Ishikawa (cell line): ENCODE measurements around the gene PLPP1.

Experiments used
- CEBPB ChIP-seq: IDR thresholded peaks from 2 replicates; pipeline ENCODE4 v1.6.1; 2012
- EP300 ChIP-seq: IDR thresholded peaks from 2 replicates; pipeline ENCODE4 v1.6.1; 2012; ENCODE audit warnings: borderline replicate concordance
- FOXM1 ChIP-seq: IDR thresholded peaks from 2 replicates; pipeline ENCODE4 v1.6.1; 2012; ENCODE audit warnings: low read depth, borderline replicate concordance
- RAD21 ChIP-seq: IDR thresholded peaks from 2 replicates; pipeline ENCODE4 v1.6.1; 2012; ENCODE audit warnings: low read depth
- TAF1 ChIP-seq: IDR thresholded peaks from 2 replicates; pipeline ENCODE4 v1.6.1; 2012; ENCODE audit warnings: low read depth, mild to moderate bottlenecking
- TCF12 ChIP-seq: IDR thresholded peaks from 2 replicates; pipeline ENCODE4 v1.6.1; 2012; ENCODE audit warnings: low read depth
- YY1 ChIP-seq: IDR thresholded peaks from 2 replicates; pipeline ENCODE4 v1.6.1; 2012; ENCODE audit warnings: low read depth
- ZBTB7A ChIP-seq: IDR thresholded peaks from 2 replicates; pipeline ENCODE4 v1.6.1; 2012; ENCODE audit warnings: low read depth
- TF ChIP-seq, protein P1 (sequence below): IDR thresholded peaks from 2 replicates; pipeline ENCODE4 v1.6.1; 2012; ENCODE audit warnings: low read depth, mild to moderate bottlenecking
- TF ChIP-seq, protein P2 (sequence below): IDR thresholded peaks from 2 replicates; pipeline ENCODE4 v1.6.1; 2012

DNA sequence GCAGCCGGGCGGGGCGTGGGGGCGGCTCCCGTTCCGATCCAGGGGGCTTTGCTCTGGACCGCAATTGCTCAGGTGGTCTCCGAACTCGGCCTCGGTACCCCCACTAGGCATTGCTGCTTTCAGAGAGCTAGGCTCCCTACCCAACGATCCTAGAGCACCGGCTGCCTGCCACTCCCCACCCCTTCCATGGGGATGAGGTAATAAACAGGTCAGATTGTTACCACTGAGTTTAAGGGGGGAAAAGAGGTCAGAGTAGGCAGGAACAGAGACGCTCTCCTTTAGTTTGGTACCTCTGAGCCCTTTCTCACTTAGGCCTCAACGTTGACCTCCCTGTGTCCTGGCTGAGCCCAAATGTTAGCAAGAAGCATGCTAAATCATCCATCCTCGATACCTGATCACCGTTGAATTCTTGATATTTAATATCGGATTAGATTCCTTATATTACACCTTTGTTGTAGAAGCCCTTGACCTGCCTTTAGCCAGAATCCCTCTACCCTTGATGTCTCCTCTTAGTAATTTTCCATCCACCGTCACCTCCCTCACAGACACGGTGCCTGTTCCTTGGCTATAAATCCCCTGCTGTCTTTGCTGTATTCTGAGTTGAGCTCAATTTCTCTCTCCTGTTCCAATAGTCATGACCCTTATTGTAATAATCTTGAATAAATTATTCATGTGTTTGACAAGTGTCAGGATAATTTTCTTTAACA lies 588 bp upstream of the PLPP1 start:
- no peak for TF ChIP-seq EP300
- TF ChIP-seq CEBPB: no peak
- TF ChIP-seq, protein P1, sequence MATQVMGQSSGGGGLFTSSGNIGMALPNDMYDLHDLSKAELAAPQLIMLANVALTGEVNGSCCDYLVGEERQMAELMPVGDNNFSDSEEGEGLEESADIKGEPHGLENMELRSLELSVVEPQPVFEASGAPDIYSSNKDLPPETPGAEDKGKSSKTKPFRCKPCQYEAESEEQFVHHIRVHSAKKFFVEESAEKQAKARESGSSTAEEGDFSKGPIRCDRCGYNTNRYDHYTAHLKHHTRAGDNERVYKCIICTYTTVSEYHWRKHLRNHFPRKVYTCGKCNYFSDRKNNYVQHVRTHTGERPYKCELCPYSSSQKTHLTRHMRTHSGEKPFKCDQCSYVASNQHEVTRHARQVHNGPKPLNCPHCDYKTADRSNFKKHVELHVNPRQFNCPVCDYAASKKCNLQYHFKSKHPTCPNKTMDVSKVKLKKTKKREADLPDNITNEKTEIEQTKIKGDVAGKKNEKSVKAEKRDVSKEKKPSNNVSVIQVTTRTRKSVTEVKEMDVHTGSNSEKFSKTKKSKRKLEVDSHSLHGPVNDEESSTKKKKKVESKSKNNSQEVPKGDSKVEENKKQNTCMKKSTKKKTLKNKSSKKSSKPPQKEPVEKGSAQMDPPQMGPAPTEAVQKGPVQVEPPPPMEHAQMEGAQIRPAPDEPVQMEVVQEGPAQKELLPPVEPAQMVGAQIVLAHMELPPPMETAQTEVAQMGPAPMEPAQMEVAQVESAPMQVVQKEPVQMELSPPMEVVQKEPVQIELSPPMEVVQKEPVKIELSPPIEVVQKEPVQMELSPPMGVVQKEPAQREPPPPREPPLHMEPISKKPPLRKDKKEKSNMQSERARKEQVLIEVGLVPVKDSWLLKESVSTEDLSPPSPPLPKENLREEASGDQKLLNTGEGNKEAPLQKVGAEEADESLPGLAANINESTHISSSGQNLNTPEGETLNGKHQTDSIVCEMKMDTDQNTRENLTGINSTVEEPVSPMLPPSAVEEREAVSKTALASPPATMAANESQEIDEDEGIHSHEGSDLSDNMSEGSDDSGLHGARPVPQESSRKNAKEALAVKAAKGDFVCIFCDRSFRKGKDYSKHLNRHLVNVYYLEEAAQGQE: no peak
- no peak for TF ChIP-seq RAD21
- TF ChIP-seq TCF12: no peak
- TF ChIP-seq YY1: no peak
- TF ChIP-seq TAF1: no peak
- TF ChIP-seq FOXM1: no peak
- TF ChIP-seq, protein P2, sequence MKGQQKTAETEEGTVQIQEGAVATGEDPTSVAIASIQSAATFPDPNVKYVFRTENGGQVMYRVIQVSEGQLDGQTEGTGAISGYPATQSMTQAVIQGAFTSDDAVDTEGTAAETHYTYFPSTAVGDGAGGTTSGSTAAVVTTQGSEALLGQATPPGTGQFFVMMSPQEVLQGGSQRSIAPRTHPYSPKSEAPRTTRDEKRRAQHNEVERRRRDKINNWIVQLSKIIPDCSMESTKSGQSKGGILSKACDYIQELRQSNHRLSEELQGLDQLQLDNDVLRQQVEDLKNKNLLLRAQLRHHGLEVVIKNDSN: no peak
- no peak for TF ChIP-seq ZBTB7A
